ENCODE results near the gene BBS5.

The BBS5 gene

DNA sequence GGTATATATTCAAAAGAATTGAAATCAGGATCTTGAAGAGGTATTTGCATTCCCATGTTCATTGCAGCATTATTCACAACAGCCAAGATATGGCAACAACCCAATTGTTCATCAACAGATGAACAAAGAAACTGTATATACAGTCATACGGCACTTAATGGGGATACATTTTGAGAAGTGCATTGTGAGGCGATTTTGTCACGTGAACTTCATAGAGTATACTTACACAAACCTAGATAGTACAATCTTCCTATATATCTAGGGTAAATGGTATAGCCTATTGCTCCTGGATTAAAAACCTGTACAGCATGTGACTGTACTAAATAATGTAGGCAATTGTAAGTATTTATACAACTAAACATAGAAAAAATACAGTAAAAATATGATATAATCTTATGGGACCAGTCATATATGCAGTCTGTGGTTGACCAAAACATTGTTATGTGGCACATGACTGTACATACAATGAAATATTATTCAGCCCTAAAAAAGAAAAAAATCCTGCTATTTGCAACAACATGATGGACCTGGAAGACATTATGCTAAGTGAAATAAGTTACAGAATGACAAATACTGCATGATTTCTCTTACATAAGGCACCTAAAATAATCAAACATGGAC, 9.2 kb upstream of the BBS5 start:
- no peaks in the 10 kb centered on the region for H3K4me1 Mint-ChIP-seq
- no peak overlapping the region for H3K4me3 Mint-ChIP-seq
- no peaks in the 10 kb centered on the region for H3K9me3 Mint-ChIP-seq
- ATAC-seq, result no peak
- no peak overlapping the region for H3K27ac Mint-ChIP-seq
- H3K27me3 Mint-ChIP-seq, result no peaks in the 10 kb centered on the region
- no peaks in the 10 kb centered on the region for H3K36me3 Mint-ChIP-seq

- no peak for ATAC-seq
- Mint-ChIP-seq H3K36me3 (no peaks in the 10 kb centered on the region), H3K4me1 (no peaks in the 10 kb centered on the region), H3K27ac (no peak overlapping the region), H3K4me3 (no peak overlapping the region), H3K27me3 (no peaks in the 10 kb centered on the region), H3K9me3 (no peaks in the 10 kb centered on the region)
Measured at GRCh38 chr2:169472249-169472648, 7.0 kb upstream of the BBS5 start.

DNA sequence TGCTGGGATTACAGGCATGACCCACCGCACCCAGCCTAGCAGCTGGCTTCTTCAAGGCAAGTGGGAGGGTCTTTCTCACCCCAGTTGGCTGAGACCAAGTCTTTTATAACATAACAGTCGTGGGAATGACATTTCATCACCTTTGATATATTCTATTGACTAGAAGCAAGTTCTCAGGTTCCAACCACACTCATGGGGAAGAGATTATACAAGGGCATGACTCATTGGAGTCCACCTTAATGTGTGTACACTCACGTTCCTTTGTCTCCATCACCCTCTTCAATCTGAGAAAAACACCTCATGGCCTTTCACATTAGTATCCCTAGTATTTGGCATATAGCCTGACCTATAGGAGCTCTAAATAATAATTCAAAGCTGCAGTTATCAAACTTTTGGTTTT, 2.8 kb upstream of the BBS5 start:
- H3K9me3 Mint-ChIP-seq, result no peaks in the 10 kb centered on the region
- ATAC-seq, result no peak
- H3K36me3 Mint-ChIP-seq, result no peaks in the 10 kb centered on the region
- no peaks in the 10 kb centered on the region for H3K27me3 Mint-ChIP-seq
- H3K4me3 Mint-ChIP-seq, result no peak overlapping the region
- H3K4me1 Mint-ChIP-seq, result peaks cover 16% of the 10 kb centered on the region
- H3K27ac Mint-ChIP-seq, result no peak overlapping the region

GRCh38 chr2:169478339-169478738, 955 bp upstream of the BBS5 start:
- Mint-ChIP-seq H3K36me3 (peaks cover 2% of the 10 kb centered on the region), H3K4me1 (peaks cover 16% of the 10 kb centered on the region), H3K4me3 (peak overlapping the region; percentile 80), H3K27ac (no peak overlapping the region), H3K27me3 (no peaks in the 10 kb centered on the region), H3K9me3 (no peaks in the 10 kb centered on the region)
- ATAC-seq, result no peak

DNA sequence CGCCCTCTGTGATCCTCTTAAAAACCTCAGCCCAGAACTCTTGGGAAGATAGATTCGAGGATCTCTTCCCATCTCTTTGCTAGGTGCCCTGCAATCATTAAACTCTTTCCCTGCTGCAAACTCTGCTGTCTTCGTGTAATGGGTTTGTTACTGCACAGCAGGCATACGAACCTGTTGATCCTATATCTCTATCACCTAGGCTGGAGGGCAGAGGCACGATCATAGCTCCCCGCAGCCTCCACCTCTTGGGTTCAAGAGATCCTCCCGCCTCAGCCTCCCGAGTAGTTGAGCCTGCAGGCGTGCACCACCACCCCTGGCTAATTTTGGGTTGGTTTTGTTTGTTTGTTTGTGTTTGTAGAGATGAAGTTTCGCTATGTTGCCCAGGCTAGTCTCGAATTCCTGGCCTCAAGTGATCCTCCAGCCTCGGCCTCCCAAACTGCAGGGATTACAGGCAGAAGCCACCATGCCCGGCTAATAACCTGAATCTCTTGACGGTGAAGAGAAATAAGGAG, 493 bp upstream of the BBS5 start:
- H3K9me3 Mint-ChIP-seq, result no peaks in the 10 kb centered on the region
- H3K27ac Mint-ChIP-seq, result peak overlapping the region; percentile 77
- H3K4me1 Mint-ChIP-seq, result peaks cover 16% of the 10 kb centered on the region
- peak overlapping the region; percentile 80 for H3K4me3 Mint-ChIP-seq
- H3K27me3 Mint-ChIP-seq, result no peaks in the 10 kb centered on the region
- H3K36me3 Mint-ChIP-seq, result peaks cover 6% of the 10 kb centered on the region
- no peak for ATAC-seq

- H3K36me3 Mint-ChIP-seq, result peaks cover 11% of the 10 kb centered on the region
- H3K27me3 Mint-ChIP-seq, result no peaks in the 10 kb centered on the region
- H3K4me1 Mint-ChIP-seq, result peaks cover 16% of the 10 kb centered on the region
- no peaks in the 10 kb centered on the region for H3K9me3 Mint-ChIP-seq
- H3K4me3 Mint-ChIP-seq, result peak overlapping the region; percentile 80
- H3K27ac Mint-ChIP-seq, result peak overlapping the region; percentile 77
- no peak for ATAC-seq
Measured at GRCh38 chr2:169480079-169480465, 778 bp downstream of the BBS5 start.

GRCh38 chr2:169485650-169486138, 6.4 kb downstream of the BBS5 start:
- H3K9me3 Mint-ChIP-seq, result no peaks in the 10 kb centered on the region
- no peaks in the 10 kb centered on the region for H3K27me3 Mint-ChIP-seq
- H3K36me3 Mint-ChIP-seq, result peaks cover 19% of the 10 kb centered on the region
- no peaks in the 10 kb centered on the region for H3K4me1 Mint-ChIP-seq
- no peak for ATAC-seq
- no peak overlapping the region for H3K4me3 Mint-ChIP-seq
- no peak overlapping the region for H3K27ac Mint-ChIP-seq

GRCh38 chr2:169486487-169486886, 7.2 kb downstream of the BBS5 start:
- ATAC-seq, result no peak
- Mint-ChIP-seq H3K36me3 (peaks cover 22% of the 10 kb centered on the region), H3K27ac (no peak overlapping the region), H3K4me3 (no peak overlapping the region), H3K9me3 (no peaks in the 10 kb centered on the region), H3K27me3 (no peaks in the 10 kb centered on the region), H3K4me1 (no peaks in the 10 kb centered on the region)

GRCh38 chr2:169490834-169491233, 11.5 kb downstream of the BBS5 start:
- Mint-ChIP-seq H3K4me3 (no peak overlapping the region), H3K36me3 (peaks cover 10% of the 10 kb centered on the region), H3K9me3 (no peaks in the 10 kb centered on the region), H3K4me1 (no peaks in the 10 kb centered on the region), H3K27ac (no peak overlapping the region), H3K27me3 (no peaks in the 10 kb centered on the region)
- ATAC-seq, result no peak

DNA sequence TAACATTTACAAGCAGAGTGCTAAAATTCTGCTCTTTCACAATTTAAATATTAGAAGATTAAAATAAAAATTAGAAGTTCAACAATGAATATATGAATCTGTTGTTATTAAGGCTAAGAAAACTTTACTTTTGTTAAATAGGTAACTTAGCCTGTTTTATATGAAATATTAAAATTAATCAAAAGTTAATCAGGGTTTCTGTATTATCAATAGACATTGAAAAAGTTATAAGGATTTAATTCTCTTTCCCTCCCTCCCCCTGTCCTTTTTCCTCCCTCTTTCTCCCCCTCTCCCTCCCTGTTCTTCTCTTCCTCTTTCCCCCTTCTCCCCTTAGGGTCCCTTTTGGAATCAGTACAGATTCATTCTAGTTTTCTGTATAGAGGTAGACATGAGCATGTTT, 12.1 kb downstream of the BBS5 start:
- Mint-ChIP-seq H3K27ac (no peak overlapping the region), H3K4me3 (no peak overlapping the region), H3K9me3 (no peaks in the 10 kb centered on the region), H3K36me3 (peaks cover 8% of the 10 kb centered on the region), H3K4me1 (no peaks in the 10 kb centered on the region), H3K27me3 (no peaks in the 10 kb centered on the region)
- no peak for ATAC-seq

DNA sequence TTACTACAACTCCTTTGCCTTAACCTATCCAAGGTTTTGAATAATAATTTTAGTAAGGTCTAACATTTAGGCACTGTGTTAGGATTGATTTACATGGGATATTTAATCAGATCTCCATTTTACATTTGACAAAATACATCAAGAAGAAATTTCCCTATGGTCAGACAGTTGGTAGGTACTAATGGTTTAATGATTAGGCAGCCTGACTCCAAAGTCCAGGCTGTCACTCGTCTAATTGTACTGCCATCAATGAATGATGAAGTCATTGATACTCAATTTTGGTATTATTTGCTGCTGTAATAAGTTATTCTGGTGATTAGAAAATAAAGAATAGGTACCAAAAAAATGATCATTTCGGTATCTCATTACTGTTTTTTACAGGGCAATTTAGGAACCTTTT, 14.1 kb downstream of the BBS5 start:
- Mint-ChIP-seq H3K4me1 (no peaks in the 10 kb centered on the region), H3K36me3 (peaks cover 8% of the 10 kb centered on the region), H3K9me3 (no peaks in the 10 kb centered on the region), H3K27ac (no peak overlapping the region), H3K4me3 (no peak overlapping the region), H3K27me3 (no peaks in the 10 kb centered on the region)
- no peak for ATAC-seq

- H3K36me3 Mint-ChIP-seq, result peaks cover 8% of the 10 kb centered on the region
- H3K27me3 Mint-ChIP-seq, result no peaks in the 10 kb centered on the region
- no peak for ATAC-seq
- no peaks in the 10 kb centered on the region for H3K4me1 Mint-ChIP-seq
- no peak overlapping the region for H3K27ac Mint-ChIP-seq
- no peak overlapping the region for H3K4me3 Mint-ChIP-seq
- H3K9me3 Mint-ChIP-seq, result no peaks in the 10 kb centered on the region
Measured at GRCh38 chr2:169495310-169495928, 16.1 kb downstream of the BBS5 start.

GRCh38 chr2:169504651-169505050, 25.4 kb downstream of the BBS5 start:
- Mint-ChIP-seq H3K9me3 (no peaks in the 10 kb centered on the region), H3K4me1 (no peaks in the 10 kb centered on the region), H3K4me3 (no peak overlapping the region), H3K36me3 (peaks cover 5% of the 10 kb centered on the region), H3K27ac (no peak overlapping the region), H3K27me3 (no peaks in the 10 kb centered on the region)
- ATAC-seq, result no peak

GRCh38 chr2:169507698-169508097, 28.4 kb downstream of the BBS5 start:
- Mint-ChIP-seq H3K36me3 (peaks cover 5% of the 10 kb centered on the region), H3K4me1 (no peaks in the 10 kb centered on the region), H3K27me3 (no peaks in the 10 kb centered on the region), H3K27ac (no peak overlapping the region), H3K9me3 (no peaks in the 10 kb centered on the region), H3K4me3 (no peak overlapping the region)
- ATAC-seq, result no peak

DNA sequence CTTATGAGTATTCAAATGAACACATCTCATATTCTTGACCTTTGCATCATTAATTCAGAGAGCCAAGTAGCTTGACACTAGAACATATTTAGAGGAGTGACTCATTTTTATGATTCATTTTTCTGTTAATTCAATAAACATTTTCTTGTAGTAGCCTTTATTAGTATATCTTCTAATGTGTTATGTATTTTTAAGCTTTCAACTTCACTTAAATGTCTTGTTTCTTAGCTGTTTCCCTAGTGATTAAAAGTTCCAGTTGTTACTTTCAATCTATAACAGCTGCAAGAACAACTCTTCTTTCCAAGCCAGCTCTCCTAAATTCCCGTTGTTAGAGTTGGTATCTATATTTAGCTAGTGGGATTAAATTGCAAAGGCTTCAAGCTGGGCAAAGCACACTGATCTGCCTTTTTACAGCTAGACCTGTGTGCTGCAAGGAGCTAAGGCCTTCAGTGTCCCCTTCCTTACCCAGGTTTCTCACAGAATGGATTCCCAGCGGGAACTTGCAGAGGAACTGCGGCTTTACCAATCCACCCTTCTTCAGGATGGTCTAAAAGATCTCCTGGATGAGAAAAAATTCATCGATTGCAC, 30.1 kb downstream of the BBS5 start, which contains the start of gene KLHL41:
TSS of gene KLHL41 (plus strand) at position 405 of the 588 bp plus-strand sequence. CDS start at position 482, 77 bp downstream.
- Mint-ChIP-seq H3K9me3 (no peaks in the 10 kb centered on the region), H3K27ac (no peak within 1 kb of the TSS), H3K36me3 (peaks cover 5% of the 10 kb centered on the region), H3K4me3 (no peak within 1 kb of the TSS), H3K27me3 (no peaks in the 10 kb centered on the region), H3K4me1 (no peaks in the 10 kb centered on the region)
- ATAC-seq, result no peak

DNA sequence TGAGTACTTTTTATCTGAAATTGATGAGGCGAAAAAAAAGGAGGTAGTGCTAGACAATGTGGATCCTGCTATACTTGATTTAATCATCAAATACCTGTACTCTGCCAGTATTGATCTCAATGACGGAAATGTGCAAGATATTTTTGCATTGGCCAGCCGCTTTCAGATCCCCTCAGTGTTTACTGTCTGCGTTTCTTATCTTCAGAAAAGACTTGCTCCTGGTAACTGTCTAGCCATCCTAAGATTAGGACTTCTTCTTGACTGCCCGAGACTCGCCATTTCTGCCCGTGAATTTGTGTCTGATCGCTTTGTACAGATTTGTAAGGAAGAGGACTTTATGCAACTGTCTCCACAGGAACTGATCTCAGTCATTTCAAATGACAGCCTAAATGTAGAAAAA, 30.7 kb downstream of the BBS5 start:
- Mint-ChIP-seq H3K4me1 (no peaks in the 10 kb centered on the region), H3K36me3 (peaks cover 5% of the 10 kb centered on the region), H3K9me3 (no peaks in the 10 kb centered on the region), H3K27ac (no peak overlapping the region), H3K27me3 (no peaks in the 10 kb centered on the region), H3K4me3 (no peak overlapping the region)
- no peak for ATAC-seq

All from stimulated activated memory B cell treated with anti-CD40 and anti-IgM and Interleukin-4, amounts not matched to agents 10 μg/mL and 1 μg/mL and 100 μg/mL, for 72 hours (primary cell).